Stomach (tissue), 4 donors: ENCODE results near the gene CBARP.

Experiments
- CTCF ChIP-seq, 7 experiments: fragments of 450-650 bp in 4 of 7; fragments of 200-600 bp in 3 of 7; sonication (generic) in 3 of 7; IDR thresholded peaks; one replicate each; pipeline ENCODE4 v1.5.1; 2016 to 2019; ENCODE audit warnings: antibody characterized with exemption in 7 of 7, control low read depth in 2 of 7, mild to moderate bottlenecking in 1 of 7
- POLR2A ChIP-seq, 4 donors: fragments of 450-650 bp; IDR thresholded peaks; one replicate each; pipeline ENCODE4 v1.6.1; 2016; ENCODE audit warnings: antibody characterized with exemption in 4 of 4, control low read depth in 2 of 4, mild to moderate bottlenecking in 1 of 4, moderate library complexity in 1 of 4

- no peak for TF ChIP-seq CTCF (IDR thresholded peaks at IDR 0.05)
- no peak for TF ChIP-seq POLR2A (IDR thresholded peaks at IDR 0.05)
These were observed 20.4 kb downstream of the CBARP start for GRCh38 chr19:1217366-1217765.
